Stimulated activated CD4-positive, alpha-beta T cell treated with anti-CD3 and anti-CD28 coated beads, Interleukin-1b, Interleukin-23, amount 100 ng/mL, for 1 hour (primary cell): ENCODE measurements around the gene EXO5.
"Not testable (repeated sequence)": the region's sequence is repeated elsewhere in the genome, so short reads cannot be mapped to it uniquely, and the experiment has no call there.

Experiments used
- DNase-seq, 2 donors: peaks; one replicate each; pipeline ENCODE4 v3.0.0-alpha.2; 2020; ENCODE audit warnings: low read depth in 2 of 2

Gene EXO5

GRCh38 chr1:40553017-40553416 lies 44.5 kb downstream of the EXO5 start:
- no peak for DNase-seq

DNA sequence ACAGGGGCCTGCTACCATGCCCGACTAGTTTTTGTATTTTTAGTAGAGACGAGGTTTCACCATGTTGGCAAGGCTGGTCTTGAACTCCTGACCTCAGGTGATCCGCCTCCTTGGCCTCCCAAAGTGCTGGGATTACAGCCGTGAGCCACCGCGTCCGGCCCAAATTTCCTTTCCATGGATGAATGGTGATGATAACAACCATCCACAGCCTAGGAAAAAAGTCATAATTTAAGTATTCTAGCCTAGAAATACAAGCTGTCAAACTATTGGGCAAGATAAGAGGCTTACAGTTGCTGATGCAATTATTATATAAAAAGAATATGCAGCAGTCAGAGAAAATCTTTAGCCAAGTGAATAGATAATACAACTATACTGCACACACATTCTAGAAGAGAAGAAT lies 46.2 kb downstream of the EXO5 start:
- not testable (repeated sequence) for DNase-seq

DNA sequence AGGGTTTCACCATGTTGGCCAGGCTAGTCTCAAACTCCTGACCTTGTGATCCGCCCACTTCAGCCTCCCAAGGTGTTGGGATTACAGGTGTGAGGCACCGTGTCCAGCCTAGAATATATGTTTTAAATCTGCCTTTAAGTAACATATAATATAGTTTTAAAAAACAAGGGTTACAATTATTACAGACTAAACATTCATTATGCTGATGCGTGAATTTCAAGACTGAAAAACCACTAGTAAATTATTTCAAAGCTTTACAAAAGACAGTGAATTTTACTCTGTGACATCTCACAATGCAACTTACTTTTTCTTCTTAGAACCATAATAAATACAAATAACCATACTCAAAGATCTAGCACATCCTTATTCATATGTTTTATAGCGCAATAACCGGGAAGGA lies 47.6 kb downstream of the EXO5 start:
- no peak for DNase-seq

GRCh38 chr1:40558241-40558640 lies 49.7 kb downstream of the EXO5 start:
- DNase-seq, result not testable (repeated sequence)

GRCh38 chr1:40562185-40562584 lies 53.6 kb downstream of the EXO5 start:
- DNase-seq, result no peak

- DNase-seq, result no peak
These were observed 54.7 kb downstream of the EXO5 start for GRCh38 chr1:40563266-40563665.

DNA sequence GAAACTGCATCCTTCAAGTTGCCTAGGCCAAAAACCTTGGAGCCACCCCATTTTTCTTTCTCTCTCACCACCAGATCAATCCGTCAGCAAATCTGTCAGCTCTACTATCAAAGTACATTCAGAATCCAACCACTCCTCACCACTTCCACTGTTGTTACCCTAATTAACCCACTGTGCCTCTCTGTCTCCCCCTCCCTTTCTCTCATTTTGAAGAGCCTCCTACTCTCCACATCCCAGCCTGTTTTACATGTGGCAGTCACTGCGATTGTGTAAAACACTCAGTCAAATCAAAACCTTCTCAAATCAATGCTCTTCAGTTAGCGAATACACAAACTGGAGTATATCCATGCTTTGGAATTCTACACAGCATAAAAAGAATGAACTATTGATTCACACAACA lies 55.9 kb downstream of the EXO5 start:
- DNase-seq, result no peak

DNA sequence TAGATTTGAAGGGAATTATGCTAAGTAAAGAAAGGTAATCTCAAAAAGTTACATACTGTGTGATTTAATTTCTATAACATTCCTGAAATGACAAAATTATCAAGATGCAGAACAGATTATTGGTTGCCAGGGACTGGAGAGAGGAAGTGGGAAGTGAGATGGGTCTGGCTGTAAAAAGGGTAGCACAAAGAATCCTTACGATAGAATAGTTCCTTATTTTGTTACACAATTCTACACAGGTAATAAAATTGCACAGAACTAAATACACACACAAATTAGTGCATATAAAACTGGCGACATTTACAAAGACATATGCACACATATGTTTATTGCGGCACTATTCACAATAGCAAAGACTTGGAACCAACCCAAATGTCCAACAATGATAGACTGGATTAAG lies 56.3 kb downstream of the EXO5 start:
- no peak for DNase-seq
